Activated CD8-positive, alpha-beta memory T cell treated with anti-CD3 and anti-CD28 coated beads for 1 hour (primary cell): ENCODE measurements around the gene INTS2.
"Not testable (repeated sequence)": the region's sequence is repeated elsewhere in the genome, so short reads cannot be mapped to it uniquely, and the experiment has no call there.

Source experiments
- DNase-seq, 2 donors: peaks; one replicate each; pipeline ENCODE4 v3.0.0-alpha.2; 2020; ENCODE audit warnings: low read depth in 1 of 2; ENCODE audit errors: extremely low read depth in 1 of 2

Gene INTS2

DNA sequence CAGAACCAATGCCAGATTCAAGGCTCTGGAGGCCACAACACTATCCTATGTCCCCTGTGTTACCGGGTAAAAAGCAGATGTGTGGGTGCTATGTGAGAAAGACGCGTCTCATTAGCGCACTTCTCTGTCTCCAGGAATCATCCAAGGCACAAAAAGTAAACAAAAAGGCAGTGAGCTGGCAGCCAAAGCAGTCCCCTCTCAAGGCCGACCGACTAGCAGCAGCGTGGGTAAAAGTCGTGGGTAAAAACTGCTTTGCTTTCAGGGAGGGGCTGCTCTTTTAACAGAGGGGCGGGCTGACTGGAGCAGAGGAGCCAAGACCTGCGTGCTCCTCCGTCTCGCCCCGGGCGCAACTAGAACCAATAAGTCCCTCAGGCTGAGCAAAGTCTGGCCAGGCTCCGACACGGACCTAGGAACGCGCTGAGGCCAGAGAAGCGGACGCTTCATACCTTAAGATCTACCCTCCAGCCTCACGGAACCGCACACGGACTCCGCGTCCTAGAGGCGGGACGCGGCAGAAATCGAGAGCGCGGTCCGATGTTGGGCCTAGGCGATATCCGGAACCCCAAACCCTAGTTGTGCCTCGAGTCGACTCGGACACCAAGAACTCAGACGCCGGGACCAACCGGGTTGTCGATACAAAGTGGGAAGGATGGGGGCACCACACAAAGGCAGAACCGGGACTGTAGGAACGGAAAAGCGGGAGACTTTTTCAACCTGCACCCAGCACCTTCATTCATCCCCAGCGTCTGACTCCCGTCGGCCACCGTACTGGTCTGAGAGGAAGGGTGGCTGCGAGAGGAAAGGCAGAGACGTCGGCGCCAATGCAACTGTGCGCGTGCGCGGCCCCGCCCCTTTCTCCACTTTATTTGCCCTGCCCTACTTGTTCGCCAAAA is at the start of gene INTS2:
TSS of gene INTS2 (minus strand) at position 775 of the 893 bp plus-strand sequence. CDS start 1,338 bp downstream, outside the sequence.
- DNase-seq: peak; percentile 89 to 96

DNA sequence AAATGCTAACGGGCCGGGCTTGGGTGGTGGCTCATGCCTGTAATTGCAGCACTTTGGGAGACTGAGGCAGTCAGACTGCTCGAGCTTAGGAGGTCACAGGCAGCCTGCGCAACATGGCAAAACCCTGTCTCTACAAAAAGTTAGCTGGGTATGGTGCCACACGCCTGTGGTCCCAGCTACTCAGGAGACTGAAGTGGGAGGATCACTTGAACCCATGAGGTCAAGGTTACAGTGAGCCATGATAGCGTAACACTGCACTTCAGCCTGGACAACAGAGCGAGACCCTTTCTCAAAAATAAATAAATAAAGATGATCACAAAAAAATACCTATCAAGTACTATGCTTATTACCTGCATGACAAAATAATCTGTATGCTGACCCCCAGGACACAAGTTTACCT is 46.3 kb upstream of the INTS2 start:
- DNase-seq: no peak

GRCh38 chr17:61972311-61972710 is 44.5 kb upstream of the INTS2 start:
- no peak for DNase-seq

- DNase-seq: no peak
Measured at GRCh38 chr17:61970030-61970429, 42.2 kb upstream of the INTS2 start.

DNA sequence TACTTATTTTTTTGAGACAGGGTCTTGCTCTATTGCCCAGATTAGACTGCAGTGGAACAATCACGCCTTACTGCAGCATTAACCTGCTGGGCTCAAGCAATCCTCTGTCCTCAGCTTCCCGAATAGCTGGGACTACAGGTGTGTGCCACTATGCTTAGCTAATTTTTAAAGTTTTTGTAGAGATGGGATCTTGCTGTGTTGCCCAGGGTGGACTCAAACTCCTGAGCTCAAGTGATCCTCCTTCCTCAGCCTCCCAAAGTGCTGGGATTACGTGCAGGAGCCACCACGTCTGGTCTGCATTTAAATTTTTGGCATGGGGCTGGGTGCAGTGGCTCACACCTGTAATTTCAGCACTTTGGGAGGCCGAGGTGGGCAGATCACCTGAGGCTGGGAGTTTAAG is 41.0 kb upstream of the INTS2 start:
- DNase-seq: no peak

DNA sequence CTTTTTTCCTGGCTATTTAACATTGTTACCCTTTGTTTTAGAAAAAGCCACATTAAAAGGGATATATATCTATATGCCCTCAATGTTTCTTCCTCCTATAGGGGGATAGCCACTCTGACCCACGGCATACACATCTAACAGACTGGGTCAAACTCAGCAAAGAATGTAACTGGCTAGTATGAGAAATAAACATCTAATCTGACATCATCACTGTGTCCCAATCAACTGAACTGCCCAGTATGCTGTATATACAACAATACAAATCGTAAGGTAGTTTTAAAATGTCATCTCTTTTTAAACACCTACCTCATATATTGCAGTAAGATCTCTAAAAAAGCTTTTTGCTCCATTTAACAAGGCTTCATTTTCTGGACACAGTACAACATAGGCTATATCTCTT is 39.9 kb upstream of the INTS2 start:
- no peak for DNase-seq

DNA sequence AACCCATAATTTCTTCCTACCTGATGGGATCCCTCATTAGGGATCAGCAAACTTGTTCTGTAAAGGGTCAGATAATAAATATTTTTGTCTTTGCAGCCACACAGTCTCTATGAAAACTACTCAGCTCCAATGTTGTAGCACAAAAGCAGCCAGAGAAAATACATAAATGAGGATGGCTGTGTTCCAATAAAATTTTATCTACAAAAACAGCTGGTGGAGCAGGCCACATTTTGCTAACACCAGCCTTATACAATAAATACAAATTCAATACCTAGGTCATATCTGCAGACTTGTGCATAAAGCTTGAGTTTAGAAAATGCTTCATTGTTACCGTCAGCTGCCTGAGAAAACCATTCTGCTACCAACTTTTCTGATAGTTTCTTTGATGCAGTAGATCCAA is 38.4 kb upstream of the INTS2 start:
- no peak for DNase-seq

DNA sequence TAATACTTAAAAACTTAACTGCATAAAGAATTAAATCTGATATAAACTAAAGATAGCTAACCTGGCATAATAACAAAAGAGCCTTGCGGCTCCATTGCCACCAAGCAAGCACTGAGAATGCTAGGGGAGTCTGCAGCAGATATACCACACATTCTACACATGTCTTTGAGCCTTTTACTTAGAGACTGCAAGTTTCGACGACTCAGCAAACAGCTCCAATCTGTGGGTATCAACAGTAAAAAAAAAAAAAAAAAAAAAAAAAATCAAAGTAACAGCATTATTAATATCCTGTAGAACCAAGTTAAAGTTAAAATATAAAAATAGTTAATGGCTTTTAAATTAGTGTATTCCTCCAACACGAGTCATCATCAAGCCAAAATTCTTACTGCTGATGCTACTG is 27.8 kb upstream of the INTS2 start:
- DNase-seq: no peak

DNA sequence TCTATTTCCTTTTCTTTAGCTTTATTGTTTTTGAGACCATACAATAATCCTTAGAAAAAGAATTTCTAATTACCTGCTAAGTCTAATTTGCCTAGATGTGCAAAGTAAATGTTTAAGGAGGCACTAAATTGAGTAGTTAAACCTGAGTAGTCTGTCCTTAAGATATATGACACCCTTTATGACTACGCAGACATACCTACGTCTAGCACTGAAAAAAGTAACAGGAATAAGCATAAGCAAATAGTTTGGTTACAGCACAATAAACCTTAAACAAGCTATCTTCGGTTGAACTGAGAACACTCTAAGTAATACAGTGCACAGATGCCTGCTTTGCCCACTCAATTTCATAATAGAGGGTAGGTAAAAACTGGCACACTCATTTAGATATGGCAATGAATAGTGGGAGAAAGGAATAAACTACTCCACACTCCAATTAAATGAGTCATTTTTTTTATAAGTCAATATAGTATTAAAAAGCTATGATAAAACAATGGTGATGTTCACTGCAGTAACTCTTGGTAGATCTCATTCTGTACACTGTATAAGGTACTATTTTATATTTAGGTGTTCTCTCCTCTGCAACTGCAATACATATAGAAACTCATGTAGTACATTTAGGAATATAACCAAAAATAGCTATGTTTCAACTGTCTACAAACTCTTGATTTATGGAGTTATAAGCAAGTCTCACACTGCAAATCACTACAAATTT is 19.7 kb upstream of the INTS2 start:
- DNase-seq: no peak

DNA sequence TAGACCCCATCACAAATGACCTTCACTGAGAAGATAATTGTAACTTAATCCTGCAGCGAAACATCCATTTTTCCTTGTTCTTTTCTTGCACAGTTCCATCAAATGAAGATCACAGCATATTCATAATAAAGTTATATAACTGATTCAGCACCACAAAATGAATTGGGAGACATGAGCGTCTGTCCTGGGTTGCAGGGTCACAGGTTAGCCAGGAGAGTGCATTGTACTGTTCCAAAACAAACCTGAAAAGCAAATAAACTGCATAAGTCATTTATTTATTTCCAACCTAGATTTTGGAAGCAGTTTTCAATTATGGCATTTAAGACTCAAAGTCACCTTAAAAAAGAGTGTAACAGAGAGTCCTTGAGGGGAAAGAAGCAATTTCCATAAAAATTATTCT is 18.6 kb upstream of the INTS2 start:
- no peak for DNase-seq

- DNase-seq: no peak
Measured at GRCh38 chr17:61943117-61943516, 15.3 kb upstream of the INTS2 start.

DNA sequence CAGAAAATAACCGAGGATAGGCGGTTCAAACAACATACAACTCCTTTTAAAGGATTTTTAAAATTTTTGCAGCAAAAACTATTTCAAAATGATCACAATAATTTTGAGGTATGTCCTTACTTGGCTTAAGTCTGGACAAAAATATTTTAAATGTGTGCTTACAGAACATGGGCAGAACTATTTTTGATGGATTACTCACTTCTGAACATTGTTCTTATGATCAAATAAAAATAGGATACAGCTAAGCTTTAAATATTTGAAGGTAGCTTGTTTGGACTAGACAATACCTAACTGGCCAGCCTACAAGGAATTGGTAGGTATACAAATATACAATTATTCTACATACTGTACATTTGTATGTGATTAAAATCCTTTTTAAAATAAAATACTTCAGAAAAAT is 14.3 kb upstream of the INTS2 start:
- no peak for DNase-seq

GRCh38 chr17:61928101-61928436 is 287 bp upstream of the INTS2 start:
- DNase-seq: no peak

DNA sequence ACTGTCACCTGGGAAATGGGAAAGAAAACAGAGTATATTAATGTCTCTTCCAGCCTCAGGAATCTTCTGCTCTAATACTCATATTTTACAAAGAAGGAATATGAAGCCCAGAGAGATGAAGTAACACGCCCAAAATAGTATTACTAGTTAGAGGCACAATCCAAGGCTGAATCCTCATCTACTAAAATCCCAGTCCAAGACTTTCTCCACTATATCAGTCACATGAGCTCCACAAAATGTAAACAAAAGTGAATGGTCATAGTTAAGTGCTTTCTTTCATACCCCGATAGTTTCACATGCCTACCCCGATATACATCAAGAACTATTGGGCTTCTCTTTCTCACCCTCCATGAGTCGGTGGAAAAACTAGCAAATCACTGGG is 965 bp downstream of the INTS2 start:
- DNase-seq: no peak

DNA sequence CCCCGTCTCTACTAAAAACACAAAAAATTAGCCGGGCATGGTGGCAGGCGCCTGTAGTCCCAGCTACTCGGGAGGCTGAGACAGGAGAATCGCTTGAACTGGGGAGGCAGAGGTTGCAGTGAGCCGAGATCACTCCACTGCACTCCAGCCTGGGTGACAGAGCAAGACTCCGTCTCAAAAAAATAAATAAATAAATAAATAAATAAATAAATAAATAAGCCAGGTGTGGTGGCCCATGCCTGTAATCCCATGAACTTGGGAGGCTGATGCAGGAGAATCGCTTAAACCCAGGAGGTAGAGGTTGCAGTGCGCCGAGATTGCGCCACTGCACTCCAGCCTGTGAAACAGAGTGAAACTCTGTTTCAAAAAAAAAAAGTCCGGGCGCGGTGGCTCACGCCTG is 12.6 kb downstream of the INTS2 start:
- not testable (repeated sequence) for DNase-seq

GRCh38 chr17:61908292-61909037 is 19.3 kb downstream of the INTS2 start:
- no peak for DNase-seq

DNA sequence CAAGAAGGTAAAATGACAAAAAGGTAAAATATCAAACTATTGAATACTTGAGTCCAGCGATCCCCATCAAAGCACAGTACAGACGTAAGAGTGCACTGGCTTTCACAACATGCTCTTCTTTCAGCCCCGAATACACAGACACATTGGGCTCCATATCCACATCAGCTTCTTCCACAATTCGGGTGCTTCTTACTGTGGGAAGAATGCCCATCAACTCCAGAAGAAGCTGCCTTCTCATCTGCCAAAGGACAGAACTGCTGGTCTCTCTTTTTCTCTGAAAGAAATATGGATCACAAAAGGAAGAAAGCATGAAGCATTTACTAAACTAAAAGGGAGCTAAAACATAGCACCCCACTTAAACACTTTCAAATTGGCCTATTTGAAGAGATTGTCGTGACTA is 20.4 kb downstream of the INTS2 start:
- no peak for DNase-seq

GRCh38 chr17:61904094-61904710 is 23.6 kb downstream of the INTS2 start:
- DNase-seq: no peak

GRCh38 chr17:61903251-61903650 is 24.5 kb downstream of the INTS2 start:
- DNase-seq: no peak

GRCh38 chr17:61897548-61898180 is 30.1 kb downstream of the INTS2 start:
- DNase-seq: no peak

GRCh38 chr17:61895391-61895790 is 32.4 kb downstream of the INTS2 start:
- no peak for DNase-seq
